Measurements from ENCODE around the gene PFKP. TPM values are rescaled to one million over a fixed set of nuclear protein-coding genes. Genes with fewer than 3 reads are reported as not detected.

PFKP gene
- total and polyA plus RNA-seq, 4 donors: 15.1 to 49.8 (median 31.8) TPM

DNA sequence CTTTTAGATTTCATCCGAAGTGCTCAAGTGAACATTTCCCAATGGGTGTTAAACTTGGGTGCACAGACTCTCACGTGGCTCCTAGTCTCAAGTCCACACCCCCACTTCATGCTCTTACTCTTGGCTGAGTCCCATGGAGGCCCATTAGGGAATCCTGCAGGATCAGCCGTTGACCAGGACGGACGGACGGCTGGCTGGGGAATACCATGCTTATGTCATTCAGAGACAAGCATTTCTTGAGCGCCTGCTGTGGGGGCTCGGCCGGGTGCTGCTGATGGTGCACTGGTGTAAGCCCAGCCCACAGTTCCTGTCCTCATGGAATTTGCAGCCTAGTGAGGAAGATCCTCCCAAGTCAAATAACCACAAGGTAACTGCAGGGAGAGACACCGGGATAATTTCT, 60.6 kb downstream of the PFKP start:
- Histone ChIP-seq H3K4me1 (ENCODE audit: control insufficient read depth in 5 of 5, insufficient read depth in 5 of 5, low read length in 5 of 5) (peaks cover 0 to 11% (median 4%) of the 10 kb centered on the region in 5 donors), H3K36me3 (ENCODE audit: control insufficient read depth in 4 of 4, insufficient read depth in 4 of 4, low read length in 4 of 4) (peaks cover 2 to 28% (median 7%) of the 10 kb centered on the region in 4 donors), H3K9me3 (ENCODE audit: control insufficient read depth in 4 of 4, insufficient read depth in 3 of 4, low read length in 3 of 4) (no peaks in the 10 kb centered on the region), H3K4me3 (no peak overlapping the region), H3K9ac (ENCODE audit: insufficient read depth in 1 of 2, low read length in 2 of 2) (no peak overlapping the region), H3K27me3 (ENCODE audit: control insufficient read depth in 3 of 3, insufficient read depth in 3 of 3, low read length in 2 of 3) (no peaks in the 10 kb centered on the region), H3K27ac (ENCODE audit: low read depth in 1 of 2, low read length in 1 of 2) (no peak overlapping the region)
- 65 to 84% methylated on average over 10 of the region's 10 CpGs for WGBS, 2 donors
- TF ChIP-seq, protein P1, sequence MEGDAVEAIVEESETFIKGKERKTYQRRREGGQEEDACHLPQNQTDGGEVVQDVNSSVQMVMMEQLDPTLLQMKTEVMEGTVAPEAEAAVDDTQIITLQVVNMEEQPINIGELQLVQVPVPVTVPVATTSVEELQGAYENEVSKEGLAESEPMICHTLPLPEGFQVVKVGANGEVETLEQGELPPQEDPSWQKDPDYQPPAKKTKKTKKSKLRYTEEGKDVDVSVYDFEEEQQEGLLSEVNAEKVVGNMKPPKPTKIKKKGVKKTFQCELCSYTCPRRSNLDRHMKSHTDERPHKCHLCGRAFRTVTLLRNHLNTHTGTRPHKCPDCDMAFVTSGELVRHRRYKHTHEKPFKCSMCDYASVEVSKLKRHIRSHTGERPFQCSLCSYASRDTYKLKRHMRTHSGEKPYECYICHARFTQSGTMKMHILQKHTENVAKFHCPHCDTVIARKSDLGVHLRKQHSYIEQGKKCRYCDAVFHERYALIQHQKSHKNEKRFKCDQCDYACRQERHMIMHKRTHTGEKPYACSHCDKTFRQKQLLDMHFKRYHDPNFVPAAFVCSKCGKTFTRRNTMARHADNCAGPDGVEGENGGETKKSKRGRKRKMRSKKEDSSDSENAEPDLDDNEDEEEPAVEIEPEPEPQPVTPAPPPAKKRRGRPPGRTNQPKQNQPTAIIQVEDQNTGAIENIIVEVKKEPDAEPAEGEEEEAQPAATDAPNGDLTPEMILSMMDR (IDR thresholded peaks at IDR 0.05; ENCODE audit: control extremely low read depth, extremely low read depth): no peak
- DNase-seq: no peak
- no peak for ATAC-seq (ENCODE audit: insufficient read depth, low FRiP score)

DNA sequence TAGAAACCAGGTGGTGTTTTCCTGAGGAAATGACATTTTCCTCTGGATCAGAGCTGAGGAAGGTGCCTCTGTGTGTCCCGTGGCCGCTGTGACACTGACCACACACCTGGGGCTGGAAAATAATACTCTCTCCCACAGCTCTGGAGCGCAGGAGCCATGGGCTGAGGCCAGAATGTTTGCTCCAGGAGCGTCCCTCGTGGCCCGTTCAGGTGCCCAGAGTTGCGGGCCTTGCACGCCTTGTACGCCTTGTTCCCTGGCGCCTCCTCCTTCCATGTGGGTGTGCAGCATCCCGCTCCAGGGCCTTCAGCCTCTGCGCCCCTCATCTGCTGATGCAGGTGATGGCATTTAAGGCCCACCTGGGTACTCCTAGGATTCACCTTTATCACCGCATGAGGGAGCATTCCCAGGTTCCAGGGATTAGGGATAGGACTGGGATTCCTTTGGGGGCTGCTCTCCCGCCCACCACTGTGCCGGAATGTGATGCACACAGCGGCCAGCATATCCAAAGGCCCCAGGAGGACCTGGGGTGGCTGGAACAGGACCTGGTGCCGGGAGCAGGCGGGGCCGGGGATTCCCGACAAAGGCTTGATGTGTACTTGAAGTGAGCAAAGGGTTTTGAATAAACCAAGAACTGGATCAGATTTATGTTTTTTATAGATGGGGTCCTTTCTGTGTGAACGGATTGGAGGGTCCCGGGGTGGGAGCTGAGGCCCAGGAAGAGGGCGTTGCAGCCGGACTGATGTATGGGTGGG, 61.2 kb downstream of the PFKP start:
- Histone ChIP-seq H3K9me3 (ENCODE audit: control insufficient read depth in 4 of 4, insufficient read depth in 3 of 4, low read length in 3 of 4) (no peaks in the 10 kb centered on the region), H3K36me3 (ENCODE audit: control insufficient read depth in 4 of 4, insufficient read depth in 4 of 4, low read length in 4 of 4) (peaks cover 4 to 27% (median 11%) of the 10 kb centered on the region in 4 donors), H3K27me3 (ENCODE audit: control insufficient read depth in 3 of 3, insufficient read depth in 3 of 3, low read length in 2 of 3) (no peaks in the 10 kb centered on the region), H3K9ac (ENCODE audit: insufficient read depth in 1 of 2, low read length in 2 of 2) (no peak overlapping the region), H3K4me3 (no peak overlapping the region), H3K4me1 (ENCODE audit: control insufficient read depth in 5 of 5, insufficient read depth in 5 of 5, low read length in 5 of 5) (peaks cover 0 to 6% (median 4%) of the 10 kb centered on the region in 5 donors), H3K27ac (ENCODE audit: low read depth in 1 of 2, low read length in 1 of 2) (no peak overlapping the region)
- 93 to 97% methylated on average over 24 of the region's 24 CpGs for WGBS, 2 donors
- TF ChIP-seq, protein P1 (IDR thresholded peaks at IDR 0.05; ENCODE audit: control extremely low read depth, extremely low read depth): no peak
- no peak for ATAC-seq (ENCODE audit: insufficient read depth, low FRiP score)
- DNase-seq: no peak

DNA sequence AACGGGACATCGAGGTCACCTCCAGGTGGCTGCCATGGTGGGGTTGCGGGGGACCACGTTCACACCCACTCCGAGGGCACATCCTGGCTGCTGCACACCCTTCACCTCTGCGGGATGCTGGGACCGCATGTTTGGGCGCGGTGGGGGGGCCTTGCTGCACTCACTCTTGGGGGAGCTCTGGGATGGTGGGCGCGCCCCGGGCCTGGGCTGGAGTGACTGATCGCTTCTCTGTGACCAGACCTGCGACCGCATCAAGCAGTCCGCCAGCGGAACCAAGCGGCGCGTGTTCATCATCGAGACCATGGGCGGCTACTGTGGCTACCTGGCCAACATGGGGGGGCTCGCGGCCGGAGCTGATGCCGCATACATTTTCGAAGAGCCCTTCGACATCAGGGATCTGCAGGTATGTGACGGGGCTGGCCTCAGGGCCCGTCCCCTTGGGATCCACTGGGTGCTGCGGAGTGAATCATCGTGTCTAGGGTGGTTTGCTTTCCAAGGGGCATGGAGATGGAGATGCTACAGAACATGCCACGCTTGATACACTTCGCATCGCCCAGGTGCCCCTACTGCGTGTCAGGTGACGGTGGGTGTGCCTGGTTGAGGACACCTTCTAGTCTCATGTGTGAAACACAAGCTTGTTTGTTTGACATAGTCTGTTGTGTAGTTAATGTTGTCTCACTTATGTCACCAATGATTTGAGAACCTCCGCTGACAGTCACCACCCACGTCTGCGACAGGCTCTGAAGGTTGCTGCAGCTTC, 62.4 kb downstream of the PFKP start:
- ATAC-seq (ENCODE audit: insufficient read depth, low FRiP score) (no peak), DNase-seq (no peak)
- H3K9me3 ChIP-seq (ENCODE audit: control insufficient read depth in 4 of 4, insufficient read depth in 3 of 4, low read length in 3 of 4): no peaks in the 10 kb centered on the region
- peaks cover 11 to 23% (median 16%) of the 10 kb centered on the region in 4 donors for H3K36me3 ChIP-seq (ENCODE audit: control insufficient read depth in 4 of 4, insufficient read depth in 4 of 4, low read length in 4 of 4)
- no peak overlapping the region for H3K27ac ChIP-seq (ENCODE audit: low read depth in 1 of 2, low read length in 1 of 2)
- H3K27me3 ChIP-seq (ENCODE audit: control insufficient read depth in 3 of 3, insufficient read depth in 3 of 3, low read length in 2 of 3): no peaks in the 10 kb centered on the region
- no peak overlapping the region for H3K9ac ChIP-seq (ENCODE audit: insufficient read depth in 1 of 2, low read length in 2 of 2)
- WGBS, 2 donors: 90 to 97% methylated on average over 40 of the region's 40 CpGs
- no peak overlapping the region for H3K4me3 ChIP-seq
- H3K4me1 ChIP-seq (ENCODE audit: control insufficient read depth in 5 of 5, insufficient read depth in 5 of 5, low read length in 5 of 5): peaks cover 0 to 6% (median 4%) of the 10 kb centered on the region in 5 donors
- TF ChIP-seq, protein P1 (IDR thresholded peaks at IDR 0.05; ENCODE audit: control extremely low read depth, extremely low read depth): no peak

Measured in lung (tissue), 12 donors.